Activated gamma-delta T cell (primary cell): ENCODE measurements around the gene SAPCD2.
A peak's percentile ranks its signal among the peaks of the same experiment; 100 is the strongest.

ENCODE experiments used
- DNase-seq: peaks from one replicate; lab custom pipeline; 2025; lab: John Stamatoyannopoulos, UW

The SAPCD2 gene

GRCh38 chr9:137082222-137082924, 12.0 kb upstream of the SAPCD2 start:
- no peak for DNase-seq

- DNase-seq, result no peak
These were observed 10.1 kb upstream of the SAPCD2 start for GRCh38 chr9:137080260-137081122.

DNA sequence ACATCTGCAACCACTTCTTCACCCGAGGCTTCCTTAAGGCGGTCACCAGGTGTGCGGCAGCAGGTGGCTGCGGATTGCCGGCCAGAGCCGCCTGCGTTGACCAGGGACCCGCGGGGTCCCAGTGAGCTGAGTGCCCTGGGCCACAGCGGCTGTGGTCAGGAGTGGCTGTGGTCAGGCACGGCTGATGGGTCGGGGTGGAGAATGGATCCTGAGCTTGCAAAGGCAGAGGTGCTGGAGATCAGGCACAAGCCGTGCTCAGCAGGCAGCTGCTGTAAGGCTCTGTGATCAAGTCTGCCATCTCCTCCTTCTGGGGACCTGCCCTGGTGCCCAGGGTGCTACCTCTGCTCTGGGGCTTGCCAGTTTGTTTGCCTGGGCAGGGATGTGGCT, 9.0 kb upstream of the SAPCD2 start:
- no peak for DNase-seq

DNA sequence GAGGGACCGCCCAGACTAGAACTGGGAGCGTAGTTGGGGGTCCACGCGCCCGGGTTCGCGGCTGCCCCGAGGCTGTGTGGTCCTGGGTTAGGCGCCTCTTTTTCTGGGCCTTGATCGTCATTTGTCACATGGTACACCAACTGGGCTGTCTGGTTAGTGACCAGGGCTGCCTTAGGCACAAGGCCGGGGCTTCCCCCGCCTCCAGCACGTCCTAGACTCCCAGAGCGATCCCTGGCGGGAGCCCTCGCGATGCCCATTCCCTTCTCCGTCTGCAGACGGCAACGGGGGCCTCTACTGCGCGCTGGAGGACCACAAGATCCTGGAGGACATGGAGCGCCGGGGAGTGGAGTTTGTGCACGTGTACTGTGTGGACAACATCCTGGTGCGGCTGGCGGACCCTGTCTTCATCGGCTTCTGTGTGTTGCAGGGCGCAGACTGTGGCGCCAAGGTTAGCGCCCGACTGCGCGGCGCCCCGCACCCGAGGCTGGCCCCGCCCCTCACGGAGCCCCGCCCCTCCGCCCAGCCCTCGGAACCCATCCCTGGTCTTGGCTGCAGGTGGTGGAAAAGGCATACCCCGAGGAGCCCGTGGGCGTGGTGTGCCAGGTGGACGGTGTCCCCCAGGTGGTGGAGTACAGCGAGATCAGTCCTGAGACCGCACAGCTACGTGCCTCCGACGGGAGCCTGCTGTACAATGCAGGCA, 8.5 kb upstream of the SAPCD2 start:
- DNase-seq, result no peak

GRCh38 chr9:137077758-137078693, 7.7 kb upstream of the SAPCD2 start:
- DNase-seq, result no peak

- peak; percentile 64 for DNase-seq
These were observed 6.8 kb upstream of the SAPCD2 start, which contains the start of gene UAP1L1 for GRCh38 chr9:137077010-137077747. TSS of gene UAP1L1 (plus strand) at chr9:137077517. CDS start at chr9:137077533, 16 bp downstream.

GRCh38 chr9:137076636-137077009, 6.3 kb upstream of the SAPCD2 start:
- no peak for DNase-seq

DNA sequence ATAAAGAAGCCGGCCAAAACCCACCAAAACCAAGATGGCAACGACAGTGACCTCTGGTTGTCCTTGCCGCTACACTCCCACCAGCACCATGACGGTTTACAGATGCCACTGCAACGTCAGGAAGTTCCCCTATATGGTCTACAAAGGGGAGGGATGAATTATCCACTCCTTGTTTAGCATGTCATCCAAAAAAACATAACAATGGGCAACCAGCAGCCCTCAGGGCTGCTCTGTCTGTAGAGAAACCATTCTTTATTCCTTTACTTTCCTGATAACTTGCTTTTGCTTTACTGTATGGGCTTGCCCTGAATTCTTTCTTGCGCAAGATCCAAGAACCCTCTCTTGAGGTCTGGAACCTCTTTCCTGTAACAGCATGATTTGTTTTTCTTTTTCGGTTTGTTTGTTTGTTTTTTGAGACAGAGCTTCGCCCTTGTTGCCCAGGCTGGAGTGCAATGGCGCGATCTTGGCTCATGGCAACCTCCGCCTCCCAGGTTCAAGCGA, 5.0 kb upstream of the SAPCD2 start:
- no peak for DNase-seq

GRCh38 chr9:137074657-137075274, 4.4 kb upstream of the SAPCD2 start:
- no peak for DNase-seq

GRCh38 chr9:137073992-137074399, 3.6 kb upstream of the SAPCD2 start:
- DNase-seq, result no peak

DNA sequence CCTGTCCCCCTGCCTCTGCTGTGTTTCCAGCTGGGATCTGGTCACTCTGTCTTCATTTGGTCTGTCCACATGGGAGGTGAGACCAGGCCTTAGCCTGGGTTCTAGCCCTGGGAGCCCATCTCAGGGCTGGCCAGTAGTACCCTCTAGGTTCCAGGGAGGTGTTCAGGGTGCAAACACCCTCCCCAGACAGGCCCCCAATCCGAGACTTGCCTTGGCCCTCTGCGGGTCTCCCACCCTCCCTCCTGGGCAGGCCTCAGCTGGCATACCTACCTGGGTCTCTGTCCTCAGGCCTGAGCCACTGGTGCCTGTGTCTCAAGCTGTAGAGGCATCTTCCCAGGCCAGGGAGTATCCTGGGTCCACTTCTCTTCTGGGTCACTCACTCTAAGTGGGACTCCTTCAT, 925 bp upstream of the SAPCD2 start:
- no peak for DNase-seq

- DNase-seq, result no peak
These were observed 534 bp upstream of the SAPCD2 start for GRCh38 chr9:137070906-137071275.

- DNase-seq, result no peak
These were observed 757 bp downstream of the SAPCD2 start for GRCh38 chr9:137069508-137070091.

DNA sequence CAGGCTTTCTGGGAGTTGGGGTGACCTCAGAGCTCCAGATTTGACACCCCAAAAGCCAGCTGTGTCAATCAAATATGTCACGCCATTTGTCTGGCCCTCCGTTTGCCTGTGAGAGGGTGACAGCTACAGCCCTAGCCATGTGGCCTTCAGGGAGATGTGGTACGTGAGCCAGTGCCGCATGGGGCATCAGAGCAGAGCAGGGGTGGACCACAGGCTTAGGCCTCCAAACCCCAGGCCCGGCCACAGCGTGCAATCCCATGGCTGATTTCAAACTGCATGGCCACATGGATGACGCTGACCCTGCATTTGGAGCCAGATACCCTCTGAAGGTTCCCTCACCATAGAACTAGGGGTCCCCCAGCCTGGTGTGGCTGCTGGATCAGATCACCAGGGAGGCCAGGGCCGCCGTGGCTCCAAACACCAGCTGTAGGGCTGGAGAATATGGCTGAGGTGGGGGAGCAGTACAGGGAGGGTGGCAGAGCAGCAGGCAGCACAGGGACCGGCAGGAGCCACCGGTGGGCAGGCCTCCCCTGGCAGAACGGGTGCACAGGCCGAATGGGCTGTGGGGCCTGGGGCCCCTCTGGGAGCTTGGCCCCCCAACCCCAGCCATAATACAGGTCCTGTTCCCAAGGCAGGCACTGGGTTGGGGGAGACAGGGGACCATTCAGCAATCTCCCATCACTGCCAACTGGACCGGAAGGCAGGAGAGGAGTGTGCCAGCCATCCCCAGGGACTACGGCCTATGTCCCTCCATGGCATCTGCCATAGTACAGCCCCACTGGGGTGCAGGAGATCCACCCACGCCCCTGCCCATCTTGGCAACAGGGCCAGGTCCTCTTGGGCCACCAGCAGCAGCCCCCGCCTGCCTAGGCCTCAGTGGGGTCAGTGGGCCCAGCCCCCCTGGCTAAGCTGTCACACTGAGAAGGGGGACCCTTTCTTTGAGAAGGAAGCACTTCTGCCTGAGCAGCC, 1.5 kb downstream of the SAPCD2 start:
- no peak for DNase-seq

GRCh38 chr9:137067860-137068538, 2.4 kb downstream of the SAPCD2 start:
- DNase-seq, result peak; percentile 31

DNA sequence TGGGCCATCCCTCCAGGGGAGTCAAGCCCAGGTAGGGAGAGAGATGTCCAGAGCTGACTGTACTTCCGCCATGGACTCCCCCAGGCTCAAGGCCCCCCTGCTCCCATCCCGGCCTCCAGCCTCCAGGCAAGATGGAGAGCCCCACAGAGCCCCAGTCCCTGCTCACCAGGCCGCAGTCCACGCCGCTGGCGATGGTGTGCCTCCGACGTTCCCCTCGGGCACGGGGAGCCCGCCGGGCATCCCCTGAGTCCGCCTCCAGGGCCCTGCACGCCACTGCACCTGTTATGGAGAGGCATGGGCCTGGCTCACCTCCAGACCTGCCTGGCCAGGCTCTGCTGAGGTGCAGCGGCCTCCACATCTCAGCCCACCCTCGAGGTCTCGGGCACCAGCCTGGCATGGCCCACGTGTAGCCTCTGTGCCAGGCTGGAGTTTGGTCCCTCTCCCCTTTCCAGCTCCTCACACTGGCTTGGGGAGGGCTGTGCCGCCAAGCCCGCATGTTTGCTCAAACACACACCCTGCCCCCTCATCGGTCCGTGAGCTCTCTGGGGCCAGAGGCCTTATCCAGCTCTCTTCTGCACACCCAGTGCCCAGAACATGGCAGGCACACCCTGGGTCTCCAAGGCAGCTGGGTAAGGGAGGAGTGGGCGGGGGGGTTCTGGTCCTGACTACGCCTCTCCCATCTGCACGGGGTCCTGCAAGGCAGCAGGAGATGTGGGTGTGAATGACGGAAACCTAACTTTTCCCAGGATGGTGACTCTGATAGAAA, 4.1 kb downstream of the SAPCD2 start:
- no peak for DNase-seq

GRCh38 chr9:137065336-137065967, 4.9 kb downstream of the SAPCD2 start:
- no peak for DNase-seq
